H1 (cell line): Measurements from ENCODE around the gene SPAG8.

Source experiments
- EGR1 ChIP-seq: IDR thresholded peaks from 2 replicates; pipeline ENCODE4 v1.6.1; 2011; ENCODE audit warnings: low read depth, low read length, borderline replicate concordance
- PHF8 ChIP-seq: fragments of 200-600 bp; sonication (generic); conservative IDR thresholded peaks from 2 replicates; pipeline ENCODE4 v1.7.1; 2012; ENCODE audit warnings: low read depth, mild to moderate bottlenecking, inconsistent platforms, low read length, moderate library complexity
- RFX5 ChIP-seq: IDR thresholded peaks from 2 replicates; pipeline ENCODE4 v1.6.1; 2011; ENCODE audit warnings: low read depth, low read length, improper control_type of control experiment, borderline replicate concordance
- TBP ChIP-seq: IDR thresholded peaks from 2 replicates; pipeline ENCODE4 v1.6.1; 2011; ENCODE audit warnings: low read depth, low read length, improper control_type of control experiment
- TF ChIP-seq, protein P1 (sequence below), 3 experiments: IDR thresholded peaks; 1 replicate in 2 of 3; 2 replicates in 1 of 3; pipeline versions ENCODE4 v1.5.1 to v1.6.1; 2011; ENCODE audit warnings: low read length in 3 of 3, mild to moderate bottlenecking in 3 of 3, inconsistent platforms in 2 of 3, low read depth in 1 of 3, moderate library complexity in 1 of 3; ENCODE audit not compliant: insufficient read depth in 1 of 3; ENCODE audit errors: control extremely low read depth in 1 of 3

DNA sequence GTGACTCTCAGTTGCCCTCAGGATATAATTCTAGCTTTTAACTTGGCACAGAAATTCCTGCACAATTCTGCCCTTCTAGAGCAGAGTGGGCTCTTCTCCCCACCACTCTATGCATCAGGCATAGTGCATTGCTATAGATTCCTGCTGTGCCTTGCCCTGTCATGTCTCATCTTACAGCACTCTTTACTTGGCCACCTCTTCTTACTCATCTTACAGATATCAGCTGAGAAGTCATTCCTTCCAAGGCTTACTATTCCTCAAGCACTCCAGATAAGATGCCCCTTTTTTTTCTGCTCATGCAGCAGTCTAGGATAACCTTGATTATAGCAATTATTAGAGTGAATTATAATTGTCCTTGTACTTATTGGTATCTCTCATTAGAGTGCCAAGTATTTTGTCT, 10.9 kb upstream of the SPAG8 start:
- TF ChIP-seq EGR1 (no peak), PHF8 (no peak), TBP (no peak), RFX5 (no peak)
- TF ChIP-seq, protein P1, sequence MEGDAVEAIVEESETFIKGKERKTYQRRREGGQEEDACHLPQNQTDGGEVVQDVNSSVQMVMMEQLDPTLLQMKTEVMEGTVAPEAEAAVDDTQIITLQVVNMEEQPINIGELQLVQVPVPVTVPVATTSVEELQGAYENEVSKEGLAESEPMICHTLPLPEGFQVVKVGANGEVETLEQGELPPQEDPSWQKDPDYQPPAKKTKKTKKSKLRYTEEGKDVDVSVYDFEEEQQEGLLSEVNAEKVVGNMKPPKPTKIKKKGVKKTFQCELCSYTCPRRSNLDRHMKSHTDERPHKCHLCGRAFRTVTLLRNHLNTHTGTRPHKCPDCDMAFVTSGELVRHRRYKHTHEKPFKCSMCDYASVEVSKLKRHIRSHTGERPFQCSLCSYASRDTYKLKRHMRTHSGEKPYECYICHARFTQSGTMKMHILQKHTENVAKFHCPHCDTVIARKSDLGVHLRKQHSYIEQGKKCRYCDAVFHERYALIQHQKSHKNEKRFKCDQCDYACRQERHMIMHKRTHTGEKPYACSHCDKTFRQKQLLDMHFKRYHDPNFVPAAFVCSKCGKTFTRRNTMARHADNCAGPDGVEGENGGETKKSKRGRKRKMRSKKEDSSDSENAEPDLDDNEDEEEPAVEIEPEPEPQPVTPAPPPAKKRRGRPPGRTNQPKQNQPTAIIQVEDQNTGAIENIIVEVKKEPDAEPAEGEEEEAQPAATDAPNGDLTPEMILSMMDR (IDR thresholded peaks at IDR 0.05; ENCODE audit: control extremely low read depth in 1 of 3, insufficient read depth in 1 of 3, low read depth in 1 of 3, low read length in 3 of 3), result no peak
